ENCODE measurements around the gene JPT1.

GRCh38 chr17:75108193-75108592, 46.1 kb downstream of the JPT1 start:
- TF ChIP-seq MAX (CRISPR knock-in tag; IDR thresholded peaks at IDR 0.05), result no peak
- no peak for TF ChIP-seq CTCF (IDR thresholded peaks at IDR 0.05)
- TF ChIP-seq ARID4B (CRISPR knock-in tag; IDR thresholded peaks at IDR 0.05; ENCODE audit: borderline replicate concordance), result no peak
- TF ChIP-seq FOXP1 (CRISPR knock-in tag; IDR thresholded peaks at IDR 0.05; ENCODE audit: borderline replicate concordance), result no peak
- no peak for TF ChIP-seq GRHL2 (CRISPR knock-in tag; IDR thresholded peaks at IDR 0.05; ENCODE audit: insufficient replicate concordance, severe bottlenecking)
- TF ChIP-seq E2F4 (CRISPR knock-in tag; IDR thresholded peaks at IDR 0.05; ENCODE audit: borderline replicate concordance, low read depth), result no peak
- no peak for TF ChIP-seq ATF1 (CRISPR knock-in tag; IDR thresholded peaks at IDR 0.05)
- TF ChIP-seq FOXJ3 (CRISPR knock-in tag; IDR thresholded peaks at IDR 0.05; ENCODE audit: borderline replicate concordance), result no peak
- TF ChIP-seq USF2 (CRISPR knock-in tag; IDR thresholded peaks at IDR 0.05), result no peak
